ENCODE data around the gene SLC6A20.

SLC6A20 gene

GRCh38 chr3:45785605-45786150 lies 10.7 kb downstream of the SLC6A20 start:
- Histone ChIP-seq H3K4me3 (ENCODE audit: low read depth, low read length) (no peak overlapping the region), H3K4me1 (ENCODE audit: control insufficient read depth, insufficient read depth, low read length) (no peaks in the 10 kb centered on the region), H3K27ac (ENCODE audit: extremely low read depth, low read depth, low read length) (no peak overlapping the region), H3K36me3 (ENCODE audit: control insufficient read depth in 2 of 2, insufficient read depth in 1 of 2, low read length in 2 of 2) (no peaks in the 10 kb centered on the region), H3K9me3 (ENCODE audit: control insufficient read depth, insufficient read depth, low read depth, low read length) (no peaks in the 10 kb centered on the region)
- no peak for TF ChIP-seq SCRT1 (tag by site-specific recombination; IDR thresholded peaks at IDR 0.05; ENCODE audit: borderline replicate concordance)
- TF ChIP-seq ZNF692 (tag by site-specific recombination; IDR thresholded peaks at IDR 0.05): no peak
- TF ChIP-seq, protein P1, sequence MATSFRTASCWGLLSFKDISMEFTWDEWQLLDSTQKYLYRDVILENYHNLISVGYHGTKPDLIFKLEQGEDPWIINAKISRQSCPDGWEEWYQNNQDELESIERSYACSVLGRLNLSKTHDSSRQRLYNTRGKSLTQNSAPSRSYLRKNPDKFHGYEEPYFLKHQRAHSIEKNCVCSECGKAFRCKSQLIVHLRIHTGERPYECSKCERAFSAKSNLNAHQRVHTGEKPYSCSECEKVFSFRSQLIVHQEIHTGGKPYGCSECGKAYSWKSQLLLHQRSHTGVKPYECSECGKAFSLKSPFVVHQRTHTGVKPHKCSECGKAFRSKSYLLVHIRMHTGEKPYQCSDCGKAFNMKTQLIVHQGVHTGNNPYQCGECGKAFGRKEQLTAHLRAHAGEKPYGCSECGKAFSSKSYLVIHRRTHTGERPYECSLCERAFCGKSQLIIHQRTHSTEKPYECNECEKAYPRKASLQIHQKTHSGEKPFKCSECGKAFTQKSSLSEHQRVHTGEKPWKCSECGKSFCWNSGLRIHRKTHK (tag by site-specific recombination; IDR thresholded peaks at IDR 0.05): no peak
- TF ChIP-seq KLF10 (tag by site-specific recombination; IDR thresholded peaks at IDR 0.05): no peak
- TF ChIP-seq ZNF274 (IDR thresholded peaks at IDR 0.05; ENCODE audit: low read length): no peak
- no peak for TF ChIP-seq ZNF274 (tag by site-specific recombination; IDR thresholded peaks at IDR 0.05; ENCODE audit: borderline replicate concordance)
- TF ChIP-seq ZNF610 (tag by site-specific recombination; IDR thresholded peaks at IDR 0.05; ENCODE audit: borderline replicate concordance): no peak
- TF ChIP-seq ZNF416 (tag by site-specific recombination; IDR thresholded peaks at IDR 0.05): no peak
- TF ChIP-seq PATZ1 (tag by site-specific recombination; IDR thresholded peaks at IDR 0.05): no peak
- ChIA-PET POLR2A (no interaction called here), CTCF (no interaction called here)

GRCh38 chr3:45783667-45784066 lies 12.7 kb downstream of the SLC6A20 start:
- Histone ChIP-seq H3K4me1 (ENCODE audit: control insufficient read depth, insufficient read depth, low read length) (no peaks in the 10 kb centered on the region), H3K4me3 (ENCODE audit: low read depth, low read length) (no peak overlapping the region), H3K36me3 (ENCODE audit: control insufficient read depth in 2 of 2, insufficient read depth in 1 of 2, low read length in 2 of 2) (no peaks in the 10 kb centered on the region), H3K27ac (ENCODE audit: extremely low read depth, low read depth, low read length) (no peak overlapping the region), H3K9me3 (ENCODE audit: control insufficient read depth, insufficient read depth, low read depth, low read length) (no peaks in the 10 kb centered on the region)
- POLR2A ChIA-PET: no interaction called here
- CTCF ChIA-PET: no interaction called here
- TF ChIP-seq MYNN (tag by site-specific recombination; IDR thresholded peaks at IDR 0.05; ENCODE audit: borderline replicate concordance) (no peak), ZNF341 (tag by site-specific recombination; IDR thresholded peaks at IDR 0.05; ENCODE audit: low read depth) (no peak), ZNF366 (tag by site-specific recombination; conservative IDR thresholded peaks at IDR 0.05) (no peak), ZNF292 (tag by site-specific recombination; IDR thresholded peaks at IDR 0.05; ENCODE audit: borderline replicate concordance, low read depth) (no peak), ZNF621 (tag by site-specific recombination; IDR thresholded peaks at IDR 0.05) (no peak), PRDM1 (tag by site-specific recombination; IDR thresholded peaks at IDR 0.05) (no peak), ZNF133 (tag by site-specific recombination; IDR thresholded peaks at IDR 0.05) (no peak), ZNF530 (tag by site-specific recombination; IDR thresholded peaks at IDR 0.05; ENCODE audit: low read depth) (no peak), RBAK (tag by site-specific recombination; IDR thresholded peaks at IDR 0.05) (no peak), ZNF19 (tag by site-specific recombination; IDR thresholded peaks at IDR 0.05; ENCODE audit: low read depth) (no peak), ZNF529 (tag by site-specific recombination; IDR thresholded peaks at IDR 0.05; ENCODE audit: insufficient replicate concordance) (no peak), ZNF398 (tag by site-specific recombination; IDR thresholded peaks at IDR 0.05) (no peak)
- TF ChIP-seq, protein P2, sequence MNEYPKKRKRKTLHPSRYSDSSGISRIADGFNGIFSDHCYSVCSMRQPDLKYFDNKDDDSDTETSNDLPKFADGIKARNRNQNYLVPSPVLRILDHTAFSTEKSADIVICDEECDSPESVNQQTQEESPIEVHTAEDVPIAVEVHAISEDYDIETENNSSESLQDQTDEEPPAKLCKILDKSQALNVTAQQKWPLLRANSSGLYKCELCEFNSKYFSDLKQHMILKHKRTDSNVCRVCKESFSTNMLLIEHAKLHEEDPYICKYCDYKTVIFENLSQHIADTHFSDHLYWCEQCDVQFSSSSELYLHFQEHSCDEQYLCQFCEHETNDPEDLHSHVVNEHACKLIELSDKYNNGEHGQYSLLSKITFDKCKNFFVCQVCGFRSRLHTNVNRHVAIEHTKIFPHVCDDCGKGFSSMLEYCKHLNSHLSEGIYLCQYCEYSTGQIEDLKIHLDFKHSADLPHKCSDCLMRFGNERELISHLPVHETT (tag by site-specific recombination; IDR thresholded peaks at IDR 0.05): no peak
- TF ChIP-seq, protein P3, sequence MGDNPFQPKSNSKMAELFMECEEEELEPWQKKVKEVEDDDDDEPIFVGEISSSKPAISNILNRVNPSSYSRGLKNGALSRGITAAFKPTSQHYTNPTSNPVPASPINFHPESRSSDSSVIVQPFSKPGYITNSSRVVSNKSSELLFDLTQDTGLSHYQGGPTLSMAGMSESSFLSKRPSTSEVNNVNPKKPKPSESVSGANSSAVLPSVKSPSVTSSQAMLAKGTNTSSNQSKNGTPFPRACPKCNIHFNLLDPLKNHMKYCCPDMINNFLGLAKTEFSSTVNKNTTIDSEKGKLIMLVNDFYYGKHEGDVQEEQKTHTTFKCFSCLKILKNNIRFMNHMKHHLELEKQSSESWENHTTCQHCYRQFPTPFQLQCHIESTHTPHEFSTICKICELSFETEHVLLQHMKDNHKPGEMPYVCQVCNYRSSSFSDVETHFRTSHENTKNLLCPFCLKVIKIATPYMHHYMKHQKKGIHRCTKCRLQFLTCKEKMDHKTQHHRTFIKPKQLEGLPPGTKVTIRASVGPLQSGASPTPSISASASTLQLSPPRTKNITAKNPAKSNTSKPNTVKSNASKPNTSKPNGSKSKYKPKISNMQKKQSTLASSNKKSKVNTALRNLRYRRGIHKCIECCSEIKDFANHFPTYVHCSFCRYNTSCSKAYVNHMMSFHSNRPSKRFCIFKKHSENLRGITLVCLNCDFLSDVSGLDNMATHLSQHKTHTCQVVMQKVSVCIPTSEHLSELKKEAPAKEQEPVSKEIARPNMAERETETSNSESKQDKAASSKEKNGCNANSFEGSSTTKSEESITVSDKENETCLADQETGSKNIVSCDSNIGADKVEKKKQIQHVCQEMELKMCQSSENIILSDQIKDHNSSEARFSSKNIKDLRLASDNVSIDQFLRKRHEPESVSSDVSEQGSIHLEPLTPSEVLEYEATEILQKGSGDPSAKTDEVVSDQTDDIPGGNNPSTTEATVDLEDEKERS (tag by site-specific recombination; IDR thresholded peaks at IDR 0.05): no peak

All from HEK293 (cell line).